ENCODE data around the gene UCK2. TPM values are rescaled to one million over a fixed set of nuclear protein-coding genes. Genes with fewer than 3 reads are reported as not detected.
A peak's percentile ranks its signal among the peaks of the same experiment; 100 is the strongest.

UCK2 gene
- total RNA-seq, 4 donors from 2014 or later, result 37.6 to 63.1 (median 50.8) TPM

DNA sequence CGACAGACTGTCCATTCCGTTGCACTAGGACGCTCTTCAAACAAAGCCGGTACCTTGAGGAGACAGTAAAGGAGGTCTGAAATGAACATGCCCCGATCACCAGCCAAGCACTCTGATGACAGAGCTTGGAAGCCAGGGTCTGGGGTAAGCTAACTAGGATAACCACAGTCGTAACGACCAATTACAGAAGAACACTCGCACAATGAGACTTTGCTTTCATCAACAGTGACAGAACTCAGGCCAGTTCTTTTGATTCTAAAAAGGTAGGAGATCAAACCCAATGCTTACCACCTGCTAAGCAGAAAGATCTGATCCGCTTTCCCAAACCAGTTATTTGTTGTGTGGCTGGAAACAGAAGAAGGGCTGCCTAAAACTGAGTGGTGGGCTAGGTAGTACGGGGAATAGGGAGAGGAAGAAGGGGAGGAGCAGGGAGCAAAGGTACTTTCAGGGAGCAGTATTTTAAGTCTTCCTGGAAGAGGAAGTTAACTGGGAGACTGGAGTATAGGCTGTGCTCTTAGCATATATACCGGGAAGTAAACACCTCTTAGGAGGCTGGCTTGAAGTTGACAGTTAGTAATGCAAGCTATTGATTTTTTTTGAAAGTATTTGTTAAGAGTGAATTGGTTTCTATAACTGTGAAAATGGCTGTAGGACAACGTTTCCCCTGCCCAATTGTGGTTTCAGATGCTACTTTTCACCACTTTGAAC, 38.4 kb downstream of the UCK2 start:
- Histone ChIP-seq H3K36me3 (peaks cover 0 to 6% (median 0%) of the 10 kb centered on the region in 3 donors), H3K27ac (no peak overlapping the region), H3K27me3 (no peaks in the 10 kb centered on the region), H3K4me3 (no peak overlapping the region), H3K9me3 (no peaks in the 10 kb centered on the region), H3K4me1 (peaks cover under 1 to 22% (median 3%) of the 10 kb centered on the region in 3 donors)
- no peak for DNase-seq
- TF ChIP-seq, protein P1, sequence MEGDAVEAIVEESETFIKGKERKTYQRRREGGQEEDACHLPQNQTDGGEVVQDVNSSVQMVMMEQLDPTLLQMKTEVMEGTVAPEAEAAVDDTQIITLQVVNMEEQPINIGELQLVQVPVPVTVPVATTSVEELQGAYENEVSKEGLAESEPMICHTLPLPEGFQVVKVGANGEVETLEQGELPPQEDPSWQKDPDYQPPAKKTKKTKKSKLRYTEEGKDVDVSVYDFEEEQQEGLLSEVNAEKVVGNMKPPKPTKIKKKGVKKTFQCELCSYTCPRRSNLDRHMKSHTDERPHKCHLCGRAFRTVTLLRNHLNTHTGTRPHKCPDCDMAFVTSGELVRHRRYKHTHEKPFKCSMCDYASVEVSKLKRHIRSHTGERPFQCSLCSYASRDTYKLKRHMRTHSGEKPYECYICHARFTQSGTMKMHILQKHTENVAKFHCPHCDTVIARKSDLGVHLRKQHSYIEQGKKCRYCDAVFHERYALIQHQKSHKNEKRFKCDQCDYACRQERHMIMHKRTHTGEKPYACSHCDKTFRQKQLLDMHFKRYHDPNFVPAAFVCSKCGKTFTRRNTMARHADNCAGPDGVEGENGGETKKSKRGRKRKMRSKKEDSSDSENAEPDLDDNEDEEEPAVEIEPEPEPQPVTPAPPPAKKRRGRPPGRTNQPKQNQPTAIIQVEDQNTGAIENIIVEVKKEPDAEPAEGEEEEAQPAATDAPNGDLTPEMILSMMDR (IDR thresholded peaks at IDR 0.05), result no peak
- no peak for TF ChIP-seq POLR2A (IDR thresholded peaks at IDR 0.05)
- 84 to 88% methylated on average over 12 of the region's 12 CpGs for WGBS, 2 donors
- intact Hi-C loops (cut with DNase I), result no loop called here

- 88 to 90% methylated on average over 5 of the region's 5 CpGs for WGBS, 2 donors
- DNase-seq, result no peak
- Histone ChIP-seq H3K36me3 (peaks cover 0 to 6% (median 0%) of the 10 kb centered on the region in 3 donors), H3K4me1 (peaks cover 0 to 7% (median 2%) of the 10 kb centered on the region in 3 donors), H3K27me3 (no peaks in the 10 kb centered on the region), H3K4me3 (no peak overlapping the region), H3K27ac (no peak overlapping the region), H3K9me3 (no peaks in the 10 kb centered on the region)
- intact Hi-C loops (cut with DNase I), result no loop called here
- TF ChIP-seq, protein P1 (IDR thresholded peaks at IDR 0.05), result no peak
- TF ChIP-seq POLR2A (IDR thresholded peaks at IDR 0.05), result no peak
Observed at GRCh38 chr1:165869343-165869742, 41.9 kb downstream of the UCK2 start.

- no peak overlapping the region for H3K27ac ChIP-seq
- intact Hi-C loops (cut with DNase I), result no loop called here
- H3K36me3 ChIP-seq, result no peaks in the 10 kb centered on the region
- 59 to 65% methylated on average over 3 to 4 of the region's 4 CpGs for WGBS, 2 donors
- H3K27me3 ChIP-seq, result no peaks in the 10 kb centered on the region
- no peak for DNase-seq
- H3K4me3 ChIP-seq, result no peak overlapping the region
- no peaks in the 10 kb centered on the region for H3K9me3 ChIP-seq
- H3K4me1 ChIP-seq, result peaks cover 2 to 19% (median 4%) of the 10 kb centered on the region in 3 donors
- no peak for TF ChIP-seq POLR2A (IDR thresholded peaks at IDR 0.05)
- TF ChIP-seq, protein P1 (IDR thresholded peaks at IDR 0.05), result peak in 4 of 6 experiments; percentile 16 to 49 (median 40)
Observed at GRCh38 chr1:165871311-165872067, 44.1 kb downstream of the UCK2 start.

- TF ChIP-seq, protein P1 (IDR thresholded peaks at IDR 0.05), result no peak
- TF ChIP-seq POLR2A (IDR thresholded peaks at IDR 0.05), result no peak
- no peaks in the 10 kb centered on the region for H3K9me3 ChIP-seq
- DNase-seq, result no peak
- intact Hi-C loops (cut with DNase I), result no loop called here
- 77 to 84% methylated on average over 5 of the region's 5 CpGs for WGBS, 2 donors
- no peak overlapping the region for H3K4me3 ChIP-seq
- H3K27me3 ChIP-seq, result no peaks in the 10 kb centered on the region
- no peaks in the 10 kb centered on the region for H3K36me3 ChIP-seq
- no peak overlapping the region for H3K27ac ChIP-seq
- peaks cover 2 to 19% (median 4%) of the 10 kb centered on the region in 3 donors for H3K4me1 ChIP-seq
Observed at GRCh38 chr1:165873481-165873880, 46.1 kb downstream of the UCK2 start.

- intact Hi-C loops (cut with DNase I), result no loop called here
- Histone ChIP-seq H3K4me1 (peaks cover 2 to 20% (median 4%) of the 10 kb centered on the region in 3 donors), H3K36me3 (no peaks in the 10 kb centered on the region), H3K27ac (no peak overlapping the region), H3K9me3 (no peaks in the 10 kb centered on the region), H3K27me3 (no peaks in the 10 kb centered on the region), H3K4me3 (no peak overlapping the region)
- no peak for DNase-seq
- TF ChIP-seq, protein P1 (IDR thresholded peaks at IDR 0.05), result no peak
- no peak for TF ChIP-seq POLR2A (IDR thresholded peaks at IDR 0.05)
- WGBS, 2 donors, result 69 to 73% methylated on average over 4 of the region's 4 CpGs
Observed at GRCh38 chr1:165874643-165875042, 47.2 kb downstream of the UCK2 start.
